Thymus (tissue), 11 donors: ENCODE results near the gene LRRC70. TPM values are rescaled to one million over a fixed set of nuclear protein-coding genes. Genes with fewer than 3 reads are reported as not detected.

Experiments used
- DNase-seq, 9 donors: peaks; one replicate each; pipeline ENCODE4 v3.0.0-alpha.2; 2013; ENCODE audit warnings: low spot score in 9 of 9, low read depth in 6 of 9, missing footprints in 1 of 9
- H3K27ac ChIP-seq, 2 donors: one replicate each; pipeline ENCODE4 v1.5.1; 2013; ENCODE audit warnings: control low read depth in 1 of 2, low read depth in 1 of 2, low read length in 1 of 2, mild to moderate bottlenecking in 1 of 2, moderate library complexity in 1 of 2
- H3K27me3 ChIP-seq, 2 donors: one replicate each; pipeline ENCODE4 v1.5.1; 2013; ENCODE audit warnings: low read length in 1 of 2; ENCODE audit not compliant: control insufficient read depth in 2 of 2, insufficient read depth in 1 of 2
- H3K36me3 ChIP-seq, 2 donors: one replicate each; pipeline ENCODE4 v1.5.1; 2013; ENCODE audit warnings: low read length in 1 of 2, mild to moderate bottlenecking in 1 of 2, moderate library complexity in 1 of 2; ENCODE audit not compliant: control insufficient read depth in 2 of 2, insufficient read depth in 2 of 2
- H3K4me1 ChIP-seq, 2 donors: one replicate each; pipeline ENCODE4 v1.5.1; 2013; ENCODE audit warnings: low read length in 2 of 2; ENCODE audit not compliant: control insufficient read depth in 2 of 2, insufficient read depth in 2 of 2
- H3K4me3 ChIP-seq, 2 donors: one replicate each; pipeline ENCODE4 v1.5.1; 2013; ENCODE audit warnings: low read length in 2 of 2, control low read depth in 1 of 2, mild to moderate bottlenecking in 1 of 2
- H3K9me3 ChIP-seq, 2 donors: one replicate each; pipeline ENCODE4 v1.5.1; 2013; ENCODE audit warnings: low read length in 1 of 2, mild to moderate bottlenecking in 1 of 2; ENCODE audit not compliant: control insufficient read depth in 2 of 2, insufficient read depth in 1 of 2
- WGBS: extraction: QIAGEN DNeasy Blood & Tissue Kit; methylation state at CpG from one replicate; pipeline ENCODE4 v1.1.7; 2013; 5-methylcytosine and 5-hydroxymethylcytosine counted together
- polyA plus RNA-seq: library from polyadenylated mRNA; stranded (reverse); fragments of 200-250 nt; gene quantifications from one replicate; pipeline ENCODE4 v1.2.3, GENCODE V29; 2013
- total RNA-seq: library from RNA; stranded (reverse); fragments of 120-200 nt; gene quantifications from one replicate; pipeline ENCODE4 v1.2.4, GENCODE V29; 2013
- donor health status: healthy.

Gene LRRC70
- total and polyA plus RNA-seq, 2 donors = 4.1 to 10.1 TPM

GRCh38 chr5:62579761-62580160 is 1.1 kb downstream of the LRRC70 start:
- H3K4me1 ChIP-seq = no peaks in the 10 kb centered on the region
- H3K27ac ChIP-seq = no peak overlapping the region
- H3K4me3 ChIP-seq = no peak overlapping the region
- H3K36me3 ChIP-seq = no peaks in the 10 kb centered on the region
- H3K27me3 ChIP-seq = no peaks in the 10 kb centered on the region
- no peak for DNase-seq
- WGBS = 39% methylated on average over 5 of the region's 5 CpGs
- H3K9me3 ChIP-seq = no peaks in the 10 kb centered on the region

DNA sequence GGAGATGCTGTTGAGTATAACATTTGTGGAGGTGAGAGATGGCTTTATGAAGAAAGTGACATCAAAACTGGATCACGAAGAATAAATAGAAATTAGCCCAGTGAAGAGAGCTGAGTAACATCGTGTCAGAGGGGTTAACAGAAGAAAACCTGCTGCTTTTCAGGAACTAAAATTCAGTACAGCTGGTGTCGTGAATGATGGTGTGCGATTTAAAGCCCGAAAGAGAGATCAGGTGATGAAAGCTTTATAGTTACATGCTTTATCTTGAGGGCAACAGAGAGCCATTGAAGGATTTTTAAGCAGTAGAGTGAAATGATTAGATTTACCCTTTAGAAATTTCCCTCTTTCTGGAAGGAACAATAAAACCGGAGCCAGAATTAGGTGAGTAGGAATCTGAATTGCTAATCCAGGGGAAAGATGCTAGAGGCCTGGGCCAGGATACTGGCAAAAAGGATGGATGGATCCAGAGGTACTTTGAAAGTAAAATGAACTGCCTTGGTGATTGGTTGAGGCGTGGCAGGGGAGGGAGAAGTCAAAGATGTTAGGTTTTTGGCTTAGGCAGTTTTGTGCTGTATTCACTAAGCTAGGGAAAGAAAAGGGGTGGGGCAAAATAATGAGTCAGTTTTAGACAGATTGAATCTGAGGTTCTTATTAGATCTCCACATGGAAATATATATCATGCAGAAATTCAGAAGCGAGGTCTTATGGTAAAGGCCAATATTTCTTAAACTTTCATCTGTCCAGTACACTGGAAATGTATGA is 3.4 kb downstream of the LRRC70 start:
- Histone ChIP-seq H3K36me3 (no peaks in the 10 kb centered on the region), H3K9me3 (no peaks in the 10 kb centered on the region), H3K4me3 (no peak overlapping the region), H3K27me3 (no peaks in the 10 kb centered on the region), H3K27ac (no peak overlapping the region), H3K4me1 (no peaks in the 10 kb centered on the region)
- no peak for DNase-seq
- 44% methylated on average over 8 of the region's 8 CpGs for WGBS

- Histone ChIP-seq H3K4me1 (no peaks in the 10 kb centered on the region), H3K4me3 (no peak overlapping the region), H3K9me3 (no peaks in the 10 kb centered on the region), H3K36me3 (no peaks in the 10 kb centered on the region), H3K27me3 (no peaks in the 10 kb centered on the region), H3K27ac (no peak overlapping the region)
- DNase-seq = no peak
- WGBS = over 99% methylated on average over 3 of the region's 3 CpGs
Measured at GRCh38 chr5:62584391-62584790, 5.8 kb downstream of the LRRC70 start.

GRCh38 chr5:62585306-62585705 is 6.7 kb downstream of the LRRC70 start:
- WGBS = 90% methylated on average over 2 of the region's 2 CpGs
- no peaks in the 10 kb centered on the region for H3K4me1 ChIP-seq
- no peak overlapping the region for H3K27ac ChIP-seq
- no peak overlapping the region for H3K4me3 ChIP-seq
- H3K27me3 ChIP-seq = no peaks in the 10 kb centered on the region
- H3K9me3 ChIP-seq = no peaks in the 10 kb centered on the region
- no peak for DNase-seq
- no peaks in the 10 kb centered on the region for H3K36me3 ChIP-seq

DNA sequence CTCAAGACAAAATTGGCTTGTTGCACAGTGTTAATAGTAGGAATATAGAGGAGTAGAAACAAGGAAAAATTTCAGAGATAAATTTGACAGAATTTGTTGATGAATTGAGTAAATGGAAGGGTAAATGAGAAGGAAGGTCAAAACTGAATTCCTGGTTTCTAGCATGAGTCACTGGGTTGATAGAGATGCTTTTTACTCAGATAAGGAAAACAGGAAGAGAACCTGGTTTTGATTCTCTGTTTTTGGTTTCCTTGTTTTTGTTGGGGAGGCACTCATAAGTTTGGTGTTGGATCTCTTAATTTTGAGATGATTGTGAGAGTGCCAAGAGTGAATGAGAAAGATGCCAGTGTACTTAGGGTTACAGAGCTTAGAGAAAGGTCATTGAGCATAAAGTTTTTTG is 7.1 kb downstream of the LRRC70 start:
- Histone ChIP-seq H3K4me3 (no peak overlapping the region), H3K27me3 (no peaks in the 10 kb centered on the region), H3K4me1 (no peaks in the 10 kb centered on the region), H3K9me3 (no peaks in the 10 kb centered on the region), H3K27ac (no peak overlapping the region), H3K36me3 (no peaks in the 10 kb centered on the region)
- DNase-seq = no peak

- H3K27ac ChIP-seq = no peak overlapping the region
- WGBS = 94% methylated on average over 3 of the region's 3 CpGs
- no peak overlapping the region for H3K4me3 ChIP-seq
Measured at GRCh38 chr5:62587737-62588136, 9.1 kb downstream of the LRRC70 start.

DNA sequence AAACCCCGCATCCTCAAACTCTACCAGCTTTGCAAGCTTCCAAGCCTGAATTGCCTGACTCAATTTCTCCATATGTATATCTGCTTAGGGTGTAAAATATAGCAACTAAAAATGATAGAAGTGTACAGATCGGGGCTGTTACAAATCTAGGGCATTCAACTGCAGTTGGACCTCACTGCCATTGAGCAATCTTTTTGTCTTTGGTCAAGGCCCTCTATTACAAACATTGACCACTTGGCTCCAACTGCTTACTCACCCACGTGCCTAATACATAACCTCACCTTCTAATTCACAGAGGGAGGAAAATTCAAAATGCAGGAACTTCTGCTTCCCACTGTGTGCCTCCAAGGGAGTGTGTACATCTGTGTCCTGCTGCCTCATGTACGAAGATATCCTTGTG is 10.0 kb downstream of the LRRC70 start:
- 84% methylated on average over 4 of the region's 4 CpGs for WGBS
- Histone ChIP-seq H3K9me3 (no peaks in the 10 kb centered on the region), H3K27ac (no peak overlapping the region), H3K4me3 (no peak overlapping the region), H3K36me3 (peaks cover 0 to 4% of the 10 kb centered on the region in 2 donors), H3K27me3 (no peaks in the 10 kb centered on the region), H3K4me1 (no peaks in the 10 kb centered on the region)
- DNase-seq = no peak

More at GRCh38 chr5:62587737-62588136, 9.1 kb downstream of the LRRC70 start:
- Histone ChIP-seq H3K4me1 (no peaks in the 10 kb centered on the region), H3K9me3 (no peaks in the 10 kb centered on the region), H3K36me3 (peaks cover 0 to 3% of the 10 kb centered on the region in 2 donors), H3K27me3 (no peaks in the 10 kb centered on the region)
- DNase-seq = no peak

DNA sequence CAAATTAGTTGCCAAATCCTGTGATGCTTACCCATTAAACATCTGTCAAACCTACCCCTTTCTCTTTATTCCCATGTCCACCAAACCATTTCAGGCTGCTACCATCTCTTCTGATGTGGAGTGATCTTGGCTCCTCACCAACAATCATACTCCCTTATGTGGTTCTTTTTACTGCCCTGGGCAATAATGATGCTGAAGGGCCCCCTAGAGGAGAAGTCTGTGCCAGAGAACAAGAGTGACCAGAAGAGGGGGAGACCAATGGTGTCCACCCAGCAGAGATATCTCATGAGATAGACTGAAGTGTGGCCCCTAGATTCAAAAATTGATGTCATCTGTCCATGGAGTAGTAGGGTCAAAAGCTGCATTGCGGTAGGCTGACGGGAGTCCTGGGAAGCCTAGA is 10.9 kb downstream of the LRRC70 start:
- Histone ChIP-seq H3K4me1 (no peaks in the 10 kb centered on the region), H3K27me3 (no peaks in the 10 kb centered on the region), H3K9me3 (no peaks in the 10 kb centered on the region), H3K4me3 (no peak overlapping the region), H3K27ac (no peak overlapping the region), H3K36me3 (peaks cover 0 to 4% of the 10 kb centered on the region in 2 donors)
- no peak for DNase-seq
- 98% methylated on average over 2 of the region's 2 CpGs for WGBS

GRCh38 chr5:62590387-62590786 is 11.8 kb downstream of the LRRC70 start:
- Histone ChIP-seq H3K27ac (no peak overlapping the region), H3K36me3 (peaks cover 0 to 4% of the 10 kb centered on the region in 2 donors), H3K4me1 (no peaks in the 10 kb centered on the region), H3K9me3 (no peaks in the 10 kb centered on the region), H3K4me3 (no peak overlapping the region), H3K27me3 (no peaks in the 10 kb centered on the region)
- WGBS = 97% methylated on average over 2 of the region's 2 CpGs
- DNase-seq = no peak
